Esophagus squamous epithelium (tissue), 4 donors: ENCODE results near the gene CASS4.

Source experiments
- POLR2A ChIP-seq, 4 donors: fragments of 450-650 bp; IDR thresholded peaks; one replicate each; pipeline ENCODE4 v1.6.1; 2017; ENCODE audit warnings: antibody characterized with exemption in 4 of 4, mild to moderate bottlenecking in 4 of 4, moderate library complexity in 3 of 4
- TF ChIP-seq, protein P1 (sequence below), 6 experiments: fragments of 450-650 bp in 4 of 6; fragments of 200-600 bp in 2 of 6; sonication (generic) in 2 of 6; IDR thresholded peaks; one replicate each; pipeline ENCODE4 v1.5.1; 2016 to 2019; ENCODE audit warnings: antibody characterized with exemption in 6 of 6, mild to moderate bottlenecking in 4 of 6, moderate library complexity in 4 of 6

DNA sequence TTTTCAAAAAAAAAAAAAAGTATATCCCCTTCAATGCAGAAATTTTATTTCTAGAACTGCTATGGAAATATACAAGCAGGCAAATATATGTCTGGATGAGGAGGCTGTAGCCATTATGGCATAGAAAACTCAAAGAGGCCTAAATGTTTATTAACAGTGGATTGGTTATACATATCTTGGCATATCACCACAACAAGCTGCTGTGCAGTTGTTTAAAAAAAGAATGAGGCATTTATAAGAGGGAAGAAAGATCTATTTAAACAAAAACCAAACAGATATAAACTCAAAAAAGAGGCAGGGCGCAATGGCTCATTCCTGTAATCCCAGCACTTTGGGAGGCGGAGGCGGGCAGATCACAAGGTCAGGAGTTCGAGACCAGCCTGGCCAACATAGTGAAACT is 26.2 kb downstream of the CASS4 start:
- TF ChIP-seq, protein P1, sequence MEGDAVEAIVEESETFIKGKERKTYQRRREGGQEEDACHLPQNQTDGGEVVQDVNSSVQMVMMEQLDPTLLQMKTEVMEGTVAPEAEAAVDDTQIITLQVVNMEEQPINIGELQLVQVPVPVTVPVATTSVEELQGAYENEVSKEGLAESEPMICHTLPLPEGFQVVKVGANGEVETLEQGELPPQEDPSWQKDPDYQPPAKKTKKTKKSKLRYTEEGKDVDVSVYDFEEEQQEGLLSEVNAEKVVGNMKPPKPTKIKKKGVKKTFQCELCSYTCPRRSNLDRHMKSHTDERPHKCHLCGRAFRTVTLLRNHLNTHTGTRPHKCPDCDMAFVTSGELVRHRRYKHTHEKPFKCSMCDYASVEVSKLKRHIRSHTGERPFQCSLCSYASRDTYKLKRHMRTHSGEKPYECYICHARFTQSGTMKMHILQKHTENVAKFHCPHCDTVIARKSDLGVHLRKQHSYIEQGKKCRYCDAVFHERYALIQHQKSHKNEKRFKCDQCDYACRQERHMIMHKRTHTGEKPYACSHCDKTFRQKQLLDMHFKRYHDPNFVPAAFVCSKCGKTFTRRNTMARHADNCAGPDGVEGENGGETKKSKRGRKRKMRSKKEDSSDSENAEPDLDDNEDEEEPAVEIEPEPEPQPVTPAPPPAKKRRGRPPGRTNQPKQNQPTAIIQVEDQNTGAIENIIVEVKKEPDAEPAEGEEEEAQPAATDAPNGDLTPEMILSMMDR (IDR thresholded peaks at IDR 0.05): no peak
- no peak for TF ChIP-seq POLR2A (IDR thresholded peaks at IDR 0.05)
